ENCODE data around the gene NEURL4.

NEURL4 gene

GRCh38 chr17:7328840-7329373 lies at the start of gene NEURL4:
Gene NEURL4 (minus strand): TSS chr17:7329335. CDS start chr17:7329312, 23 bp downstream.
- H3F3A ChIP-seq (ENCODE audit: control insufficient read depth, insufficient read depth) = peaks cover 11% of the 10 kb centered on the region

GRCh38 chr17:7374353-7374752 lies 45.2 kb upstream of the NEURL4 start:
- H3K36me3 ChIP-seq (ENCODE audit: control insufficient read depth, low read length) = no peaks in the 10 kb centered on the region
- no peaks in the 10 kb centered on the region for H4K20me1 ChIP-seq (ENCODE audit: control insufficient read depth, insufficient read depth, low read depth, low read length)
- TF ChIP-seq CTCF (IDR thresholded peaks at IDR 0.05; ENCODE audit: low read depth, low read length, poor library complexity, severe bottlenecking) (no peak), EZH2phosphoT487 (IDR thresholded peaks at IDR 0.05; ENCODE audit: borderline replicate concordance, low read length) (no peak)
- H3K9me2 ChIP-seq (replicated peaks; ENCODE audit: control insufficient read depth, low read length) = no peaks in the 10 kb centered on the region
- no peak overlapping the region for H3K4me2 ChIP-seq (ENCODE audit: low read length)
- no peaks in the 10 kb centered on the region for H3K4me1 ChIP-seq (ENCODE audit: control insufficient read depth, low read length)
- no peaks in the 10 kb centered on the region for H3F3A ChIP-seq (ENCODE audit: control insufficient read depth, insufficient read depth)
- no peaks in the 10 kb centered on the region for H3K79me2 ChIP-seq (ENCODE audit: control insufficient read depth, low read length)
- H3K9me3 ChIP-seq (ENCODE audit: control insufficient read depth, insufficient read depth, low read length) = peaks cover 3% of the 10 kb centered on the region
- H3K4me3 ChIP-seq (ENCODE audit: low read length) = no peak overlapping the region
- peaks cover 11% of the 10 kb centered on the region; the same call in 1 of the 2 replicates for H3K27me3 ChIP-seq (ENCODE audit: control insufficient read depth, low read length)
- H3K27ac ChIP-seq (ENCODE audit: low read depth, low read length) = no peak overlapping the region

More at GRCh38 chr17:7328840-7329373, at the start of gene NEURL4:
- Histone ChIP-seq H3K4me3 (ENCODE audit: low read length) (peak within 1 kb of the TSS; percentile 100), H3K4me1 (ENCODE audit: control insufficient read depth, low read length) (peaks cover 52% of the 10 kb centered on the region), H3K27ac (ENCODE audit: low read depth, low read length) (peak within 1 kb of the TSS; percentile 94), H3K9me3 (ENCODE audit: control insufficient read depth, insufficient read depth, low read length) (no peaks in the 10 kb centered on the region), H3K27me3 (ENCODE audit: control insufficient read depth, low read length) (no peaks in the 10 kb centered on the region), H3K4me2 (ENCODE audit: low read length) (peak within 1 kb of the TSS; percentile 98), H3K9me2 (replicated peaks; ENCODE audit: control insufficient read depth, low read length) (no peaks in the 10 kb centered on the region), H3K36me3 (ENCODE audit: control insufficient read depth, low read length) (peaks cover 32% of the 10 kb centered on the region), H3K79me2 (ENCODE audit: control insufficient read depth, low read length) (peaks cover 33% of the 10 kb centered on the region), H4K20me1 (ENCODE audit: control insufficient read depth, insufficient read depth, low read depth, low read length) (no peaks in the 10 kb centered on the region)
- no peak for TF ChIP-seq CTCF (IDR thresholded peaks at IDR 0.05; ENCODE audit: low read depth, low read length, poor library complexity, severe bottlenecking)
- no peak for TF ChIP-seq EZH2phosphoT487 (IDR thresholded peaks at IDR 0.05; ENCODE audit: borderline replicate concordance, low read length)

- Histone ChIP-seq H3K4me2 (ENCODE audit: low read length) (no peak overlapping the region), H3K9me2 (replicated peaks; ENCODE audit: control insufficient read depth, low read length) (no peaks in the 10 kb centered on the region), H3K27me3 (ENCODE audit: control insufficient read depth, low read length) (peaks cover 11% of the 10 kb centered on the region; the same call in 1 of the 2 replicates), H3K79me2 (ENCODE audit: control insufficient read depth, low read length) (no peaks in the 10 kb centered on the region), H4K20me1 (ENCODE audit: control insufficient read depth, insufficient read depth, low read depth, low read length) (no peaks in the 10 kb centered on the region), H3K4me3 (ENCODE audit: low read length) (no peak overlapping the region), H3K4me1 (ENCODE audit: control insufficient read depth, low read length) (no peaks in the 10 kb centered on the region), H3K36me3 (ENCODE audit: control insufficient read depth, low read length) (no peaks in the 10 kb centered on the region), H3K9me3 (ENCODE audit: control insufficient read depth, insufficient read depth, low read length) (no peaks in the 10 kb centered on the region), H3F3A (ENCODE audit: control insufficient read depth, insufficient read depth) (no peaks in the 10 kb centered on the region), H3K27ac (ENCODE audit: low read depth, low read length) (no peak overlapping the region)
- TF ChIP-seq EZH2phosphoT487 (IDR thresholded peaks at IDR 0.05; ENCODE audit: borderline replicate concordance, low read length) (no peak), CTCF (IDR thresholded peaks at IDR 0.05; ENCODE audit: low read depth, low read length, poor library complexity, severe bottlenecking) (no peak)
These were observed 41.7 kb upstream of the NEURL4 start for GRCh38 chr17:7370853-7371252.
